Spleen (tissue), 7 donors: ENCODE measurements around the gene RNASE13.

Experiments
- POLR2AphosphoS5 ChIP-seq, 3 donors: sonication (generic); formaldehyde crosslinking; IDR thresholded peaks; one replicate each; pipeline ENCODE4 v1.5.1; 2017; ENCODE audit warnings: antibody characterized with exemption in 3 of 3
- TF ChIP-seq, protein P1 (sequence below), 11 experiments: fragments of 200-600 bp in 7 of 11; fragments of 450-650 bp in 4 of 11; sonication (generic) in 4 of 11; IDR thresholded peaks in 8 of 11; conservative IDR thresholded peaks in 3 of 11; 1 replicate in 7 of 11; 2 replicates in 4 of 11; pipeline versions ENCODE4 v1.4.0 to v1.8.0; 2016 to 2021; ENCODE audit warnings: antibody characterized with exemption in 11 of 11, inconsistent platforms in 4 of 11, mild to moderate bottlenecking in 1 of 11
- donor health status: DM: no; HTN: no; CAD: no; lungs with moderate emphysema.
- donor health status: DM: no; HTN: no; CAD: no.
- donor health status: DM: no; HTN: no; CAD: no.

DNA sequence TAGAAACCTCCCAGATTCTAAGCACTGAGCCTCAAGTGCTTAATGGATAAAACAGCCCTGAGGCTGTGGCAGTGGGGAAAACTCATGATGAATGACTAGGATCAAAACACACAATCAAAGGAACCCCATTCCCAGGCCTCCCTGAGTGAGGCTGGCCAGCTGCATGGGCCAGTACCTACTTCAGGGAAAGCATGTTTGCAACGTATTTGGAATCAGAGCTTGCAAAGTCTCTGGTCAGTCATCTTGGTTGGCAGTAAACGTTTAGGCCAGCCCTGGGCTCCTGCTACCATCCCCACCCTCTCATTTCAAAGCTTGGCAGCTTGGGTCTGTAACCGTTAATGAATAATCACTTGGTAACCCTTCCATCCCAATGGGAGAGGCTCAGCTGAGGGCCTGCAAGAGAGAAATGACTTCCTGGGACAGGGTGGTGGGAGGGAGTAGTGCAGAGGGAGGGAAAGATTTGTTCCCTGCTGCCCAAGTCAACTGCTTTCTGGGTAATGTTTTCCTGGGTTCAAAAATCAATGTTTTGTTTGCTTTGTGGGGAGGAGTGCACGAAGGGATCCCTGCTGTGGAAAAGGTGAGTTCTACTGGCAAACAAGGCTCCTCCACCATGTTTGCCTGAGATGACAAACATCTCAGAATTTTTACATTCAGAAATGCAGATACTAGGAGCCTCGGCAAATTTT is 21.0 kb upstream of the RNASE13 start:
- TF ChIP-seq, protein P1, sequence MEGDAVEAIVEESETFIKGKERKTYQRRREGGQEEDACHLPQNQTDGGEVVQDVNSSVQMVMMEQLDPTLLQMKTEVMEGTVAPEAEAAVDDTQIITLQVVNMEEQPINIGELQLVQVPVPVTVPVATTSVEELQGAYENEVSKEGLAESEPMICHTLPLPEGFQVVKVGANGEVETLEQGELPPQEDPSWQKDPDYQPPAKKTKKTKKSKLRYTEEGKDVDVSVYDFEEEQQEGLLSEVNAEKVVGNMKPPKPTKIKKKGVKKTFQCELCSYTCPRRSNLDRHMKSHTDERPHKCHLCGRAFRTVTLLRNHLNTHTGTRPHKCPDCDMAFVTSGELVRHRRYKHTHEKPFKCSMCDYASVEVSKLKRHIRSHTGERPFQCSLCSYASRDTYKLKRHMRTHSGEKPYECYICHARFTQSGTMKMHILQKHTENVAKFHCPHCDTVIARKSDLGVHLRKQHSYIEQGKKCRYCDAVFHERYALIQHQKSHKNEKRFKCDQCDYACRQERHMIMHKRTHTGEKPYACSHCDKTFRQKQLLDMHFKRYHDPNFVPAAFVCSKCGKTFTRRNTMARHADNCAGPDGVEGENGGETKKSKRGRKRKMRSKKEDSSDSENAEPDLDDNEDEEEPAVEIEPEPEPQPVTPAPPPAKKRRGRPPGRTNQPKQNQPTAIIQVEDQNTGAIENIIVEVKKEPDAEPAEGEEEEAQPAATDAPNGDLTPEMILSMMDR (IDR thresholded peaks at IDR 0.05 in 8 of 11, conservative IDR thresholded peaks at IDR 0.05 in 3 of 11): no peak
- TF ChIP-seq POLR2AphosphoS5 (IDR thresholded peaks at IDR 0.05): no peak
